AG10803 (cell line): ENCODE results near the gene BTNL9.
A peak's percentile ranks its signal among the peaks of the same experiment; 100 is the strongest.
"Not testable (repeated sequence)": the region's sequence is repeated elsewhere in the genome, so short reads cannot be mapped to it uniquely, and the experiment has no call there.

ENCODE experiments used
- DNase-seq: peaks from one replicate; pipeline ENCODE4 v3.0.0; 2010; ENCODE audit warnings: low read depth
- H3K4me3 ChIP-seq: 2 replicates; pipeline ENCODE4 v1.5.1; 2011; ENCODE audit warnings: mild to moderate bottlenecking, low read length, control low read depth
- TF ChIP-seq, protein P1 (sequence below): conservative IDR thresholded peaks from 2 replicates; pipeline ENCODE4 v1.5.1; 2011; ENCODE audit warnings: mild to moderate bottlenecking, low read length, control low read depth, inconsistent platforms

BTNL9 gene

DNA sequence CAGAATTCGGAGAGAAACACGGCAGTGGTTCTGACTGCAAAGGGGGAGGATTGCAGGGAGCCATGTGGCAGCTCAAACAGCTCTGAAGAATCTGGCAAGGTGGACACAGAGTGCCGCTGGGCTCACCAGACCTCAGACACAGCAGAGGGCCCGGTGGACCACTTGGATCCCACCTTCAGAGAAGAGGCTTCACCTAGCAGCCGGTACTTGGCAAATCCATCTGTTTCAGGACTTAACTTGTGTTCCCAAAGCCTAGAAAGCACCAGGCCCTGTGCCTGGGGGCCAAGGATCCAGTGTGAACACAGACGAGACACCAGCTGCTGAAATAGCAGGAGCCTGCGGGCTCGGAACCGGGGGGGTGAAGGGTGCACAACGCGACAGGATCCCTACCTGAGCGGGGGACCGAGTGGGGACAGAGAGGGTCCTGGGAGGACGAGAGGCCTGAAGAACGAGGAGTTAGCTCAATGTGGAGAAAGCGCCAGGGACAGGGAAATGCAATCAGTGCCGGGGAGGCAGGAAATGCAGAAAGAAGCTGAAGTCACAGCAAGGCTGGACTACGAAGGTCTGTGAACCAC is 44.6 kb downstream of the BTNL9 start:
- TF ChIP-seq, protein P1, sequence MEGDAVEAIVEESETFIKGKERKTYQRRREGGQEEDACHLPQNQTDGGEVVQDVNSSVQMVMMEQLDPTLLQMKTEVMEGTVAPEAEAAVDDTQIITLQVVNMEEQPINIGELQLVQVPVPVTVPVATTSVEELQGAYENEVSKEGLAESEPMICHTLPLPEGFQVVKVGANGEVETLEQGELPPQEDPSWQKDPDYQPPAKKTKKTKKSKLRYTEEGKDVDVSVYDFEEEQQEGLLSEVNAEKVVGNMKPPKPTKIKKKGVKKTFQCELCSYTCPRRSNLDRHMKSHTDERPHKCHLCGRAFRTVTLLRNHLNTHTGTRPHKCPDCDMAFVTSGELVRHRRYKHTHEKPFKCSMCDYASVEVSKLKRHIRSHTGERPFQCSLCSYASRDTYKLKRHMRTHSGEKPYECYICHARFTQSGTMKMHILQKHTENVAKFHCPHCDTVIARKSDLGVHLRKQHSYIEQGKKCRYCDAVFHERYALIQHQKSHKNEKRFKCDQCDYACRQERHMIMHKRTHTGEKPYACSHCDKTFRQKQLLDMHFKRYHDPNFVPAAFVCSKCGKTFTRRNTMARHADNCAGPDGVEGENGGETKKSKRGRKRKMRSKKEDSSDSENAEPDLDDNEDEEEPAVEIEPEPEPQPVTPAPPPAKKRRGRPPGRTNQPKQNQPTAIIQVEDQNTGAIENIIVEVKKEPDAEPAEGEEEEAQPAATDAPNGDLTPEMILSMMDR = no peak
- no peak overlapping the region for H3K4me3 ChIP-seq
- no peak for DNase-seq

DNA sequence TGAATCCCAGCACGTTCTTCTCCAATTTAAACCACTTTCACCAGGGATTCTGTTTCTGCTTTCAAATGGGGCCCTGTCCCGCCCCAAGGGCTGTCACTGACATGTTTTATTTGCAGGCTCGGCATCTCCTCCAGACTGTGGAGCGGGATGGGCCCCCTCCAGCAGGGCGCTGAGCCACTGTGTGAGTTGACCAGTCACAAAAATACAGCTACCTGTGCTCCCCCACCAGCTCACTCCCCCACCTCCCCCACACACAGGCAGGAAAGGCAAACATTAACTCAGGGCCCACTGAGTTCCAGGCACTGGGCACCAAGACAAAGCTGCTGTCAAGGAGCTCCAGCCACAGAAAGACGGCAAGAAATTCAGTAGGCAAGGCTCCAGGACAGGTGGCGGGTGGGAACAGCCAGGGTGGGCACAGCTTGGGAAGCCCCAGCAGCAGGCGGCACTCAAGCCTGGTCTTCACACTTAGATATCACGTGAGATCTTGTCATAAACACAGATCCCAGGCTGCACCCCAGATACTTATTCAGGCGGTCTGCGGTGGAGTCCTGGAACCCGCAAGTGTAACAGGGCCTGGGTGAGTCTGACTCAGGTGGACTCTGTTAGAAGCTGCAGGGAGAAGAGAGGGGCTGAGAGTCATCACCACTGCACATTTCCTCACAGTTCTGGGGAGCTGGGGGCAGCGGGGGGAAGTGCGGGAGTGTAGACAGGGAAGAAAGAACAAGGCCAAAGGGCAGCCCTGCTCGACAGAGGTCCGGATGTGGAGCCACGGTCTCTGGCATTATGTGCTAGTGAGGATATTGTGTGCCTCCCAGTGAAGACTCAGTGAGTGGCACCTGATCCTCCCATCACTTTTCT is 46.2 kb downstream of the BTNL9 start:
- TF ChIP-seq, protein P1 = no peak
- DNase-seq = no peak
- H3K4me3 ChIP-seq = no peak overlapping the region

DNA sequence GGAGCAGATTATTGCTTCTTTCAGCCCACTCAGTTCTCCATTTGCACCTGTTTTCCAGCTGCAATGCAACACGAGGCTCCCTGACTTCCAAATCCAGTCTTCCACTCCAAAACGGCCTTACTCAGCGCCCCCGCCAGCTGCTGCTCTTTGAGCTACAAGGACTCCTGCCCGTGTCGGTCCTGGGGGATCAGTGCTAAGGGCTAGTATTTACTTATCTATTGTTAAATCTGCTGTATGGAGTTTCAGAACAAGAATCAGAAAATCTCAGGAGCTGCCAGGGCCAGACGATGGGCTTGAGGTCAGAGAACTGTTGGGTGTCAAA is 46.8 kb downstream of the BTNL9 start:
- TF ChIP-seq, protein P1 = no peak
- H3K4me3 ChIP-seq = no peak overlapping the region

DNA sequence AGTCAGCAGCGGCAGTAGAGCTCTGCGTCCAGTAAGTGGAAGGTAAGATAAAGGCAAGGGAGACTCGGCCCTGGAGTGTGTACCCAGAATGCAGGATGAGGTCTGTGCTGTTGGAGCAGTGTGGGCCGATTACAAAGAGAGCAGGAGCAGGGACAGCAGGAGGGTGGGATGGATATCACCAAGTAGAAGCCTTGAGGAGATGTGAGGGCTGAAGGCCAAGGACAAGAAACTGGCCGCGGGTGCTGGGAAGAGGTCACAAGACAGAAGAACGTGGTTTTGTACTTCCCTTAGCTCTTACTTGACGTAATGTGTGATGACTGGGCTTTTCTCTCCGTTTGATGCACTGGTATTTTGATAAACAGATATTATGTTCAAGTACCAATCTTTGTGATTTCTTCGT is 47.2 kb downstream of the BTNL9 start:
- no peak overlapping the region for H3K4me3 ChIP-seq
- DNase-seq = no peak
- TF ChIP-seq, protein P1 = no peak

More for the DNA sequence above, 46.8 kb downstream of the BTNL9 start:
- no peak for DNase-seq

DNA sequence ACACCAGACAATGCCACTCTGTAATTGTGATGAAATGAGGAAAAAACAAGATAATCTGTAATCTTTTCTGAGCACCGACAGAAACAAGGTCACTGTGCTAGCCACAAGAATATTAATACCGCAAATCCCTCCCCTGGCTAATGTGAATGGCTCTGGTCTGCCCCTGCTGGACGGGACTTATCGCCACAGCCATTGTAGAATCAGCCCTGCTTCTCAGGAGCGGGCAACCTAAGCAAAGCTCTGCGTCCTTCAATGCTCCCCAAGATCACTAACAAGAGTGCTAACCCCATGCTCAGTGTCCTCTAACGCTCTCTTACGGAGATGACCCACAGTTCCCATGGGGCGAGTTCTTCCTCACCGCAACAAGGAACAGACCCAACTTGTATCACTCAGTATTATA is 48.2 kb downstream of the BTNL9 start:
- no peak overlapping the region for H3K4me3 ChIP-seq
- TF ChIP-seq, protein P1 = peak; percentile 42
- no peak for DNase-seq

DNA sequence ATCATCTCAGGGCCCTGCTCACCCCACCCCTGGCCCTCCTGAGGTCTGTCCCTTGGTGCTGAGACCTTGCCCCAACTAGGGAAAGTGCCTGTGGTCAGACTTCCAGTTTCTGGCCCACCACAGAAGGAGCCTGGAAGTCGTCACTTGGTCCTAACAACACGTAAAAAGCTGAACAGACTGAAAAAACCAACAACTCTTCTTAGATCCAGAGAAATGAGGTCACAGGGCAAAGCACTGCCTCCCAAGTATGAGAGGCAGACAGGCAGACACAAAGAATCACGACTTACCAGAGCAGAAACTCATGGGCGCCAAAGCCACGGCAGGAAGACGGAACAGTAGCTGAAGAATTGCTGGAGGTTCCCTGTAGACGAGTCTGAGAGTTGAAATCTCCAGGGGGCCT is 52.4 kb downstream of the BTNL9 start:
- no peak for DNase-seq

DNA sequence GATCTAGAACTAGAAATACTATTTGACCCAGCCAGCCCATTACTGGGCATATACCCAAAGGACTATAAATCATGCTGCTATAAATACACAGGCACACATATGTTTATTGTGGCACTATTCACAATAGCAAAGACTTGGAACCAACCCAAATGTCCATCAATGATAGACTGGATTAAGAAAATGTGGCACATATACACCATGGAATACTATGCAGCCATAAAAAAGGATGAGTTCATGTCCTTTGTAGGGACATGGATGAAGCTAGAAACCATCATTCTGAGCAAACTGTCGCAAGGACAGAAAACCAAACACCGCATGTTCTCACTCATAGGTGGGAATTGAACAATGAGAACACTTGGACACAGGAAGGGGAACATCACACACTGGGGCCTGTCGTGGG is 55.1 kb downstream of the BTNL9 start:
- not testable (repeated sequence) for DNase-seq

More for the DNA sequence above, 52.4 kb downstream of the BTNL9 start:
- H3K4me3 ChIP-seq = no peak overlapping the region
- TF ChIP-seq, protein P1 = no peak

DNA sequence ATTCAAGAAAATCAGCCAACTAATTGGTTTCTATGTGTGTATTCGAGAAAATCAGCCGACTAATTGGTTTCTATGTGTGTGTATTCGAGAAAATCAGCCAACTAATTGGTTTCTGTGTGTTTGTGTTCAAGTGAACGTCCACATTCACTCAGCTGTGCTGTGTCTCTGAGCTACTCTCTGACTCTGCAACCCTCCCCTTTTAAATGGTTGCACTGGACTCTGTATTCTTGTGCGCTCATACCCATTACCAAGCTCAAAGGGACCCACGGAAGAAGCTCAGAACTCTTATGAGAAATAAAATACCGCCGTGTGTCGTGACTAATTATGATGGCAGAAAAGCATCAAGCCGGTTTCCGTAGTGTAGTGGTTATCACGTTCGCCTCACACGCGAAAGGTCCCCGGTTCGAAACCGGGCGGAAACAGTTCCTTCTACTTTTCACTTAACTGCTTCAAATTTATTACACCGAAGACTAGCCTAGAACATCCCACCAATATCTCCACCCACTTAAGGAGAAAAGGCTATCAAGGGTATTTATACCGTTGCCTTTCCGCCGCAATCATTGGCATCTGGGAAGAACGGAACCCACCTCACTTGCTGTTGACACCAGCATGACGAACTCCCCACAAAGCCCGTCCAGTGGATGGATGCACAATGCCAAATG is 56.8 kb downstream of the BTNL9 start:
- DNase-seq, H3K4me3 ChIP-seq: not testable (repeated sequence)

More for the DNA sequence above, 55.1 kb downstream of the BTNL9 start:
- H3K4me3 ChIP-seq = not testable (repeated sequence)

DNA sequence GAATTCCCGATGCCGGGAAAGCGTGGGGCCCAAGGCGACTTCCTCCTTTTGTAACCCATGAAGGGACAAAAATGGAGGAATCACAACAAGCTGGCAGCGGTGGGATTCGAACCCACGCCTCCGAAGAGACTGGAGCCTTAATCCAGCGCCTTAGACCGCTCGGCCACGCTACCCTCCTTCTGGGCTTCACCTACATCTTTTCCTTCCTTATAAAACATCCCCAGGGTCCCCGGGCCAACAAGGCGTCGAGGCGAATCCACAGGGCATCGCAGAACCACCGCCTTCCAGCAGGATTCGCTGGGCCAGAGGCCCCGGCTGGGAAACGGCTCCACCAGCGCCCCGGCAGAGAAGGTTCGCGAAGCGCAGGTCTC is 57.3 kb downstream of the BTNL9 start:
- H3K4me3 ChIP-seq, DNase-seq: not testable (repeated sequence)

DNA sequence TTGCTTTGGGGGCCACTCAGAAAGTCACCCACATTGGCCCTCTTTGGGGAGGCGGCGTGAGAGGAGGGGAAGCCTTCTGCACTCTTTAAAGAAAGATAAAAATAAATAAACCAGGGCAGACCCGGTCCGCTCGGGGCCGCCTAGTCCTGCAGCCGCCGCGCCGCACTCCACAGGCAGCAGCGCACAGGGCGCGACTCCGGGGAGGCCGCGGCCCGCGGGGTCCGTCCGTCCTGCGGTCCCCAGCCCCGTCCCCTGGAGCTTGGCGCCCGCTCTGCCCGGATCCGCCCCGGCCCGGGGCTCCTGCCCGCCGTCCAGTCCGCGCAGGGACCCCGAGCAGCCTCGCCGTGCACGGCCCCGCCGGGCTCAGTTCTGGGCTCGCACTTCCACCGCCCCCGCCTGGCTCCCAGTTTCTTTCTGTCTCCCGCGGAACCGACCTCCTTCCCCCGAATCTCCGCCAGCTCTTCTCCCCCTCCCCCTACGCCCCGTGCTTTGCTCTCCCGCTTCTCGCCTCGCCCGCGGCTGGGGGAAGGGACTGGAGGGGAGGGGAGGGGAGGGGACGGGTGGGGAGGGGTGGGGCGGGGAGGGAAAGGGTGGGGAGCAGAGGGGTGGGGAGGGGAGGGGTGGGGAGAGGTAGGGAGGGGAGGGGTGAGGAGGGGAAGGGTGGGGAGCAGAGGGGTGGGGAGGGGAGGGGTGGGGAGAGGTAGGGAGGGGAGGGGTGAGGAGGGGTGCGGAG is 57.9 kb downstream of the BTNL9 start:
- H3K4me3 ChIP-seq, DNase-seq: not testable (repeated sequence)
